Measurements from ENCODE around the gene DIMT1. TPM values are rescaled to one million over a fixed set of nuclear protein-coding genes. Genes with fewer than 3 reads are reported as not detected.

Gene DIMT1
- total RNA-seq, 2 experiments from 2014 or later: 24.8 to 28.8 TPM

DNA sequence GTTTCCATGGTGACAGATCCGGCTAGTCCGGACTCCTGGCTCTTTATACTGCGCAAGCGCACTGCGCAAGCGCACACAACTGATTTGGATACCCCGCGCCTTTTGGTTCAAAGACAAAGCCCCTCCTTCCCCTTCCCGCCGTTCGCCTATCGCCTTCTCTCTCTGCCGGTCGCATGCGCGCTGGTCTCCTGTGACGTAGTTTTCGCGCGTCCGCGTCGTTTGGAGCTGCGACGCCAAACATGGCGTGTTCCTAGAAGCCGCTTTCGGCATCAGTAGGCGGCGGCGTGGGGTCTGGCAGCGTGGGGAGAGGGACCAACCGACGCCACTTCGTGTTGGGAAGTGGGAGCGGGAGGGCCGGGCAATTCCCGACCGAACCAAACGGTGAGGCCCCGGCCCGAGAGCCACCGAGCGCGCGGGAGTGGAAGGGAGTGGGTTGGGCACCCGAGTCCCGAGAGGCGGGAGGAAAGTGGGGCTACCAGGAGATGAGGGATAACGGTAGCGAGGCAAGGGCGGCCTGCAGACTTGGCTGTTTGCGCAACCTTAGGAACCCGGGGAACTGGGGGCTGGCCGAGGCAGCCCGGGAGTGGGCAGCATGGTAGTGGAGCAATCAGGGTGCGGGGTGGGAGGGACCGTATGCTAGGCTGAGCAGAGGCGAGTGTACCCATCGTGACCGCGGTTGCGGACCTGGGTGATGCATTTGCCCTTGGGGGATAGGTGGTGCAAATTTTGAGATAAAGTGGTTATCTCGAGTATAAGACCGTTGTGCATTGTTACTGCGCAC, 9.0 kb upstream of the DIMT1 start, which contains the start of gene IPO11:
TSS of gene IPO11 (plus strand) at position 215 of the 781 bp plus-strand sequence. CDS start 24,517 bp downstream, outside the sequence.
- ATAC-seq (peak; percentile 94), DNase-seq (peak; percentile 99)
- H3K36me3 Mint-ChIP-seq (ENCODE audit: low read depth): no peaks in the 10 kb centered on the region
- H3K27ac Mint-ChIP-seq: peak within 1 kb of the TSS; percentile 92
- H3K4me1 Mint-ChIP-seq (ENCODE audit: low read depth): peaks cover 28% of the 10 kb centered on the region
- no peaks in the 10 kb centered on the region for H3K27me3 Mint-ChIP-seq (ENCODE audit: low read depth)
- ChIA-PET CTCF (interaction anchor here (0.9 to 4.2 kb wide), 6 partner anchors 9 to 189 kb away, joined by 3 to 15 read pairs (median 4); partner anchors contain the start of gene DIMT1), POLR2A (interaction anchor here (0.8 to 3.4 kb wide), 5 partner anchors 10 to 127 kb away, joined by 3 to 44 read pairs (median 4); partner anchors contain the start of genes DIMT1 and KIF2A)
- H3K4me3 Mint-ChIP-seq: peak within 1 kb of the TSS; percentile 85
- no peaks in the 10 kb centered on the region for H3K9me3 Mint-ChIP-seq (ENCODE audit: insufficient read depth)

DNA sequence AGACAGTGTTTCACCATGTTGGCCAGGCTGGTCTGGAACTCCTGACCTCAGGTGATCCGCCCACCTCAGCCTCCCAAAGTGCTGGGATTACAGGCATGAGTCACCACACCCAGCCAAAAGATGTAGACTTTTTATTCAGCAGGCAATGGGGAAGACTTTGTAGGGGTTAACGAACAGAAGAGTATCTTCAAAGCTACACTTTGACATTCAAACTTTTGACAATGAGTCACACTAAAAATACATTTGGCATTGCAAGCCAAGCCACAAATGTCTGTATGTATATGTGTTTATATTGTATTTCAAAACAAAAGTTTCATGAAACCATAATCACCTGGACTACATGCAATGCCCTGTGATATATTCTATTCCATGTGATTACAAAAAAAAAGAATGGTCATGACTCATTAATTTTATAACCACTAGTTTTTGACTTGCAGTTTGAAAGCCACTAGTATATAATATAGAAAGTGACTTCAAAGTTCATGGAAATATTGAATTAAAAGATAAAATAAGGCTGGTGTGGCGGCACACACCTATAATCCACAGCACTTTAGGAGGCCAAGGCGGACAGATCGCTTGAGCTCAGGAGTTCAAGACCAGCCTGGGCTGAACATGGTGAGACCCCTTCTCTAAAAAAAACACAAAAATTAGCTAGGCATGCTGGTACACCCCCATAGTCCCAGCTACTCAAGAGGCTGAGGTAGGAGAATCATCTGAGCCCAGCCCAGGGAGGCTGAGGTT, 8.3 kb downstream of the DIMT1 start:
- ChIA-PET CTCF (interaction anchor here (0.9 to 1.8 kb wide), 4 partner anchors 8 to 171 kb away, joined by 3 to 11 read pairs (median 4); partner anchors contain the start of gene DIMT1), POLR2A (interaction anchor here (1.1 to 2.9 kb wide), 3 partner anchors 8 to 32 kb away, joined by 4 to 16 read pairs (median 6); partner anchors contain the start of gene DIMT1)
- no peaks in the 10 kb centered on the region for H3K27me3 Mint-ChIP-seq (ENCODE audit: low read depth)
- peaks cover 35% of the 10 kb centered on the region for H3K4me1 Mint-ChIP-seq (ENCODE audit: low read depth)
- ATAC-seq: no peak
- no peak overlapping the region for H3K4me3 Mint-ChIP-seq
- no peaks in the 10 kb centered on the region for H3K9me3 Mint-ChIP-seq (ENCODE audit: insufficient read depth)
- peaks cover 68% of the 10 kb centered on the region for H3K36me3 Mint-ChIP-seq (ENCODE audit: low read depth)
- no peak for DNase-seq
- peak overlapping the region; percentile 49 for H3K27ac Mint-ChIP-seq

DNA sequence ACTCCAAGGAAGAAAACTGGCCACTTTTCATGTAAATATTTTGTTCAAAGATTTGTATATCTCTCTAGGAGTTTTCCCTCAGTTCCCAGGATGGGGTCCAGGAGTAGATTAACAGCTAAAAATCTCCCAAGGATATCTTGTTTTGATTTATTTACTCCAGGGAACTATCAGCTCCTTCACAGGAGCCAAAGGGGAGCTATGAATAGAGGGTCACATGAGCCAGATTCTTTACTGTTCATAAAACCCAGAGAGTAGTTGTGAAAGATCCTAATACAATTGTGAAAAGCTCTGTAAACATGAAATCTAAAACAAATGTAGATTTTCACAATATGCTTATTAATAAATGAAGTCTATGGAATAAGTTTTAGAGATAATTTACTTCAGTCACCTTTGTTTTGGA, 16.9 kb downstream of the DIMT1 start:
- ATAC-seq: no peak
- Mint-ChIP-seq H3K4me1 (ENCODE audit: low read depth) (peaks cover 9% of the 10 kb centered on the region), H3K9me3 (ENCODE audit: insufficient read depth) (no peaks in the 10 kb centered on the region), H3K4me3 (no peak overlapping the region), H3K27ac (no peak overlapping the region), H3K36me3 (ENCODE audit: low read depth) (peaks cover 62% of the 10 kb centered on the region), H3K27me3 (ENCODE audit: low read depth) (no peaks in the 10 kb centered on the region)
- CTCF ChIA-PET: interaction anchor here (0.7 to 2.2 kb wide), 5 partner anchors 8 to 163 kb away, joined by 3 to 11 read pairs (median 4); partner anchors contain the start of gene IPO11
- no peak for DNase-seq
- POLR2A ChIA-PET: interaction anchor here (1.4 kb wide), 1 partner anchor 9 kb away, joined by 4 read pairs; no protein-coding TSS in a partner anchor

DNA sequence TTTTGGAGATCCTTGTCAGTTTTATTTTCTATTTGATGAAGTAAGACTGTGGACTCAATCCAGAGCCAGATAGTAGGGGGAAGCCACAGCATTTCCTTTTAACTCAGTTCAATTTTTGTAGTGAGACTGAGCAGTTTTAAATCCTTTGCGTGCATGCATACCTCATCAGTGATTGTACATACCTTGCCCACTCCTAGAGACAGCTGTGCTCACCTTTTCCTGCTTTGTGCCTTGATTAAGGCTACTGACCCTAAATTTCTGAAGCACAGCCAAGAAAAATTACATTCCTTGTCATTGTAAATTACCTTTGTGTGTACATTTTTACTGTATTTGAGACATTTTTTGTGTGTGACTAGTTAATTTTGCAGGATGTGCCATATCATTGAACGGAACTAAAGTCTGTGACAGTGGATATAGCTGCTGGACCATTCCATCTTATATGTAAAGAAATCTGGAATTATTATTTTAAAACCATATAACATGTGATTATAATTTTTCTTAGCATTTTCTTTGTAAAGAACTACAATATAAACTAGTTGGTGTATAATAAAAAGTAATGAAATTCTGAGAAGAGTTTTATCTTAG, 17.8 kb downstream of the DIMT1 start:
- H3K27ac Mint-ChIP-seq: no peak overlapping the region
- peaks cover 5% of the 10 kb centered on the region for H3K4me1 Mint-ChIP-seq (ENCODE audit: low read depth)
- ATAC-seq (no peak), DNase-seq (no peak)
- H3K27me3 Mint-ChIP-seq (ENCODE audit: low read depth): no peaks in the 10 kb centered on the region
- H3K9me3 Mint-ChIP-seq (ENCODE audit: insufficient read depth): no peaks in the 10 kb centered on the region
- ChIA-PET CTCF (interaction anchor here (1.1 to 2.1 kb wide), 4 partner anchors 16 to 161 kb away, joined by 3 to 8 read pairs (median 4); partner anchors contain the start of gene IPO11), POLR2A (no interaction called here)
- H3K36me3 Mint-ChIP-seq (ENCODE audit: low read depth): peaks cover 62% of the 10 kb centered on the region
- H3K4me3 Mint-ChIP-seq: no peak overlapping the region

DNA sequence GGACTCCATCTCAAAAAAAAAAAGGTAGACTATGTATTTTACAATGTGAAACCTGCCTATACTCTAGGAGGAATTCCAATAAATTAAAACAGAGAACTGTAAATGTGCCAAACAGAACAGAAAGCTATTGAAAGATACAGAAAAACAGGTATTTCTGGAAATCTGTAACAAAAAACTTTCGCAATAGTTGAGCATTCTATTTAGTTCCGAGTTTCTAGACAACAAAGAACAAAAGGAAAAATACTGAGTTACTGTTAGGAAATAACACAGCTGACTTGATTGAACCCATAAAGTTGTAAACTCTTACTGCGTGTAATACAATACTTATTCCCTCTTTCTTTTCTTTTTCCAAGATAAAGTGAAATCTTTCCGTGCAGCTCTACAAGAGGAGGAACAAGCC, 18.6 kb downstream of the DIMT1 start:
- ChIA-PET POLR2A (no interaction called here), CTCF (interaction anchor here (0.9 to 2.1 kb wide), 7 partner anchors 11 to 162 kb away, joined by 3 to 8 read pairs (median 4); no protein-coding TSS in a partner anchor)
- no peak for DNase-seq
- peaks cover 63% of the 10 kb centered on the region for H3K36me3 Mint-ChIP-seq (ENCODE audit: low read depth)
- no peak for ATAC-seq
- H3K4me1 Mint-ChIP-seq (ENCODE audit: low read depth): peaks cover 5% of the 10 kb centered on the region
- H3K4me3 Mint-ChIP-seq: no peak overlapping the region
- H3K27ac Mint-ChIP-seq: no peak overlapping the region
- H3K9me3 Mint-ChIP-seq (ENCODE audit: insufficient read depth): no peaks in the 10 kb centered on the region
- H3K27me3 Mint-ChIP-seq (ENCODE audit: low read depth): no peaks in the 10 kb centered on the region

DNA sequence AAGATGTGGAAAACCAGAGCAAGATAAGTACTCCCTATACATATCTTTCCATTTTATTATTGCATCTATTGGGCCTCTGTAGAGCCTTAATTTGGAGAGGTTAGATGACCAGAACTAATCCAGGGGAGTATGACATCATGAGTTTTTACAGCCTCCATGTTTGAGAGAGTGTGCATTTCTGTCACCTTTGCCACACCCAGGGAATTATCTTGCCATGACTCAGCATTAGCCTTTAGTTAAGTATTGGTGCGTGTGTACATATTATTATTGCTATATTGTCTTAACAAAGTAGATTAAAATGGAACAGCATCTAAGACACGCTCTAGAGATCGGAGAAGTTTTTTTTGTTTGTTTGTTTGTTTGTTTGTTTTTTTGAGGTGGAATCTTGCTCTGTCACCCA, 27.6 kb downstream of the DIMT1 start:
- no peak for DNase-seq
- ChIA-PET CTCF (interaction anchor here (0.6 kb wide), 1 partner anchor 12 kb away, joined by 3 read pairs; no protein-coding TSS in a partner anchor), POLR2A (no interaction called here)
- ATAC-seq: no peak
- no peaks in the 10 kb centered on the region for H3K4me1 Mint-ChIP-seq (ENCODE audit: low read depth)
- no peak overlapping the region for H3K4me3 Mint-ChIP-seq
- H3K36me3 Mint-ChIP-seq (ENCODE audit: low read depth): peaks cover 65% of the 10 kb centered on the region
- peak overlapping the region; percentile 18 for H3K27ac Mint-ChIP-seq
- no peaks in the 10 kb centered on the region for H3K9me3 Mint-ChIP-seq (ENCODE audit: insufficient read depth)
- no peaks in the 10 kb centered on the region for H3K27me3 Mint-ChIP-seq (ENCODE audit: low read depth)

DNA sequence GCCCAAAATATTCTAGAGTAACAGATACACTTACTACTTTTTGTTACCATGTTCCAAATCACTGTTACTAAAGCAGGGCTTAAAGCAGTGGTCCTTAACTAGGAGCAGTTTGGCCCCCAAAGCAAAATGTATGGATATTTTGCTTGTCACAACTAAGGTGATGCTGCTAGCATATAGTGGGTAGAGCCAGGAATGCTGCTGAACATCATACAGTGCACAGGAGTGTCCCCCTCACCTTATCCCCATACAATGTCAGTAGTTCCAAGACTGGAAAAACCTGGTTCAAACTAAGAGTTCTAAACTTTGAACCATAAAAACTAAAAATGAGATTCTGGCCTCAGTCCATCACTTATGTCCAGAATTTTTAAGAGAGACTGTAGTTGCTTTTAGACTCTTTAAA, 28.1 kb downstream of the DIMT1 start:
- ChIA-PET CTCF (no interaction called here), POLR2A (no interaction called here)
- Mint-ChIP-seq H3K27me3 (ENCODE audit: low read depth) (no peaks in the 10 kb centered on the region), H3K27ac (no peak overlapping the region), H3K4me1 (ENCODE audit: low read depth) (no peaks in the 10 kb centered on the region), H3K36me3 (ENCODE audit: low read depth) (peaks cover 64% of the 10 kb centered on the region), H3K9me3 (ENCODE audit: insufficient read depth) (no peaks in the 10 kb centered on the region), H3K4me3 (no peak overlapping the region)
- no peak for DNase-seq
- ATAC-seq: no peak

DNA sequence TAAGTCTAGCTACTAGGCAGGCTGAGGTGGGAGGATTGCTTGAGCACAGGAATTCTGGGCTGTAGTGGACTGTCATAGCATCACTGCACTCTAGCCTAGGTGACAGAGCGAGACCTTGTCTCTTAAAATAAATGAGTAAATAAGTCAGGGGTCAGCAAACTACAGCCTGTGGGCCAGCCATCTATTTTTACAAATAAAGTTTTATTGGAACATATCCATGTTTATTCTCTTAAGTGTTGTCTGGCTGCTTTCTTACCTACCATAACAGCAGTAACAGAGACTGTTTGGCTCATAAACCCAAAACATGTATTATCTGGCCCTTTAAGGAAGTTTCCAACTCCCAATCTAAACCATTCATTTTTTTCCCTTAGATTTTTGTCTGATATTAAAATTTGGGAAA, 29.6 kb downstream of the DIMT1 start:
- ChIA-PET POLR2A (interaction anchor here (0.7 kb wide), 1 partner anchor 29 kb away, joined by 3 read pairs; no protein-coding TSS in a partner anchor), CTCF (interaction anchor here (1.2 kb wide), 1 partner anchor 11 kb away, joined by 3 read pairs; no protein-coding TSS in a partner anchor)
- Mint-ChIP-seq H3K27ac (no peak overlapping the region), H3K4me3 (no peak overlapping the region), H3K36me3 (ENCODE audit: low read depth) (peaks cover 57% of the 10 kb centered on the region), H3K9me3 (ENCODE audit: insufficient read depth) (no peaks in the 10 kb centered on the region), H3K4me1 (ENCODE audit: low read depth) (no peaks in the 10 kb centered on the region), H3K27me3 (ENCODE audit: low read depth) (no peaks in the 10 kb centered on the region)
- DNase-seq: no peak
- ATAC-seq: no peak

DNA sequence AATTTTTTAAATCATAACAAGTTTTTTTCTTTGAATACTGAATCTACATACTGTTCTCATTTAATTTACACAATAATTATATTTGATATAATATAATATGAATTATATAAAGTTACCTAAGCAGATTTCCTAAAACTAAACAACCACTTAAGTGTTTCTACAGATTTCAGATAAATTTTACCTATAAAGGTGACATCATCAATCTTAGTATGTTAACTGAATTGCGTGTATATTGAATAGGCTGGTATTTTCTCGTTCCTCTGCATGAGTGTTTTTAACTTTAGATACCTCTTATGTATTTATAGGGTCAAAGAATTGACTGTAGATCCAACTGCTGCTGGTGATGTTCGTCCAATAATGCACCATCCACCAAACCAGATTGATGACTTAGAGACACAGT, 30.3 kb downstream of the DIMT1 start:
- no peak overlapping the region for H3K27ac Mint-ChIP-seq
- ChIA-PET POLR2A (interaction anchor here (1.0 kb wide), 1 partner anchor 27 kb away, joined by 3 read pairs; no protein-coding TSS in a partner anchor), CTCF (no interaction called here)
- no peaks in the 10 kb centered on the region for H3K4me1 Mint-ChIP-seq (ENCODE audit: low read depth)
- DNase-seq: no peak
- peaks cover 56% of the 10 kb centered on the region for H3K36me3 Mint-ChIP-seq (ENCODE audit: low read depth)
- no peaks in the 10 kb centered on the region for H3K27me3 Mint-ChIP-seq (ENCODE audit: low read depth)
- no peaks in the 10 kb centered on the region for H3K9me3 Mint-ChIP-seq (ENCODE audit: insufficient read depth)
- H3K4me3 Mint-ChIP-seq: no peak overlapping the region
- ATAC-seq: no peak

DNA sequence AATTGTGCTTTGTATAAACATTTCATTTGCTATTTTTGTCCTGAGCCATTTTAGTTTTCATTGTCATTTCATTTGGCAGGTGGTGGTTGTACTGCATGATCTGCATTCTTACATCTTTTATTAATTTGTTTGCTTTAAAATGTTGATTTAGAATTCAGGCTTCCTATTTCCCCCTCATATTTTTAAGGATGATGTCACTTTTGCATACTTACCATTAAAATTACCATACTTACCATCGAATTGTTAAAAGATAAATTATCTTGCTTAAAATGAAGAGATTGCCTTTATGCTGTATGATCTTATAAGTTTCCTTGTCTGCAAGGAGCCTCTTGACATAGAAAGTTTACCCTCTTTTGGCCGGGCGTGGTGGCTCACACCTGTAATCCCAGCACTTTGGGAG, 31.1 kb downstream of the DIMT1 start:
- H3K27ac Mint-ChIP-seq: no peak overlapping the region
- H3K9me3 Mint-ChIP-seq (ENCODE audit: insufficient read depth): no peaks in the 10 kb centered on the region
- ATAC-seq (no peak), DNase-seq (no peak)
- H3K27me3 Mint-ChIP-seq (ENCODE audit: low read depth): no peaks in the 10 kb centered on the region
- ChIA-PET POLR2A (interaction anchor here (1.0 kb wide), 1 partner anchor 26 kb away, joined by 3 read pairs; no protein-coding TSS in a partner anchor), CTCF (no interaction called here)
- H3K4me3 Mint-ChIP-seq: no peak overlapping the region
- no peaks in the 10 kb centered on the region for H3K4me1 Mint-ChIP-seq (ENCODE audit: low read depth)
- H3K36me3 Mint-ChIP-seq (ENCODE audit: low read depth): peaks cover 48% of the 10 kb centered on the region

DNA sequence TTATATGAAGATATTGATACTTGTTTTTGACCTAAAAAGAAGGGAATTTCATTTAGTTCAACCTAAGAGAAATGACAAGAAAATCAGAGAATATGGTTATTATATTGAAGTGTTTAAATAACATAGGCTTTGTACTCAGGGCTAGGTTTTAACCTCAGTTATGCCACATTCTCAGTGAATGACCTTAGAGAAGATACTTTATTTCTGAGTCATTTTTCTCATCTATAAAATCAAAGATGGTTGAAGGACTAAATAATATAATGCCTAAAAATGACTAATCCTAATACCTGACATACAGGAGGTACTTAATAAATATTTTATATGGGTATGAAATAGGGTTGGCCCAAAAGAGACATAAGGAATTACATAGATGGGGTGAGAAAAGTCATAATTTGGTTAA, 32.3 kb downstream of the DIMT1 start:
- H3K27ac Mint-ChIP-seq: no peak overlapping the region
- no peaks in the 10 kb centered on the region for H3K9me3 Mint-ChIP-seq (ENCODE audit: insufficient read depth)
- no peak for DNase-seq
- ChIA-PET CTCF (no interaction called here), POLR2A (no interaction called here)
- no peak for ATAC-seq
- H3K36me3 Mint-ChIP-seq (ENCODE audit: low read depth): peaks cover 46% of the 10 kb centered on the region
- H3K27me3 Mint-ChIP-seq (ENCODE audit: low read depth): no peaks in the 10 kb centered on the region
- H3K4me3 Mint-ChIP-seq: no peak overlapping the region
- H3K4me1 Mint-ChIP-seq (ENCODE audit: low read depth): peaks cover 5% of the 10 kb centered on the region
